Natural killer cell (primary cell): ENCODE results near the gene FHIT. TPM values are rescaled to one million over a fixed set of nuclear protein-coding genes. Genes with fewer than 3 reads are reported as not detected.

Source experiments
- ATAC-seq, 3 donors: fragments of 150-1000 bp in 2 of 3; fragments of 200-7000 bp in 1 of 3; cut with Tn5 transposase; 1 replicate in 1 of 3; 2 replicates in 2 of 3; pipeline ENCODE4 v1.10.0; 2021; ENCODE audit warnings: mild to moderate bottlenecking in 2 of 3, moderate library complexity in 2 of 3
- DNase-seq, 2 donors: peaks; one replicate each; pipeline versions ENCODE4 v3.0.0 to v3.0.0-alpha.2; 2013 to 2021; ENCODE audit warnings: mixed read lengths in 1 of 2
- H3K27ac ChIP-seq: one replicate; pipeline ENCODE4 v1.5.1; 2013; ENCODE audit warnings: mild to moderate bottlenecking, low read length
- H3K27me3 ChIP-seq: one replicate; pipeline ENCODE4 v1.6.1; 2013; ENCODE audit warnings: low read length; ENCODE audit not compliant: control insufficient read depth, insufficient read depth
- H3K36me3 ChIP-seq: one replicate; pipeline ENCODE4 v1.6.1; 2013; ENCODE audit warnings: low read length; ENCODE audit not compliant: control insufficient read depth, insufficient read depth
- H3K4me1 ChIP-seq: one replicate; pipeline ENCODE4 v1.6.1; 2013; ENCODE audit warnings: low read length; ENCODE audit not compliant: control insufficient read depth, insufficient read depth
- H3K4me3 ChIP-seq: one replicate; pipeline ENCODE4 v1.5.1; 2013; ENCODE audit warnings: low read length
- H3K9me3 ChIP-seq: one replicate; pipeline ENCODE4 v1.6.1; 2013; ENCODE audit warnings: low read length; ENCODE audit not compliant: control insufficient read depth, insufficient read depth
- H3K27ac Mint-ChIP-seq, 2 donors: one replicate each; pipeline ENCODE4 v1.8.0; 2022; ENCODE audit warnings: mild to moderate bottlenecking in 2 of 2, mixed read lengths in 2 of 2, moderate library complexity in 1 of 2
- H3K27me3 Mint-ChIP-seq, 2 donors: one replicate each; pipeline ENCODE4 v1.8.0; 2022; ENCODE audit warnings: low read depth in 2 of 2, mixed read lengths in 2 of 2
- H3K36me3 Mint-ChIP-seq: one replicate; pipeline ENCODE4 v1.8.0; 2022; ENCODE audit warnings: mixed read lengths
- H3K4me1 Mint-ChIP-seq, 2 donors: one replicate each; pipeline ENCODE4 v1.8.0; 2022; ENCODE audit warnings: mixed read lengths in 2 of 2
- H3K4me3 Mint-ChIP-seq: one replicate; pipeline ENCODE4 v1.8.0; 2022; ENCODE audit warnings: mild to moderate bottlenecking, moderate library complexity, mixed read lengths
- H3K9me3 Mint-ChIP-seq, 2 donors: one replicate each; pipeline ENCODE4 v1.8.0; 2022; ENCODE audit warnings: mixed read lengths in 2 of 2
- WGBS: methylation state at CpG from one replicate; pipeline ENCODE4 v1.1.7; 2013; ENCODE audit warnings: missing lambda C conversion rate; ENCODE audit not compliant: insufficient coverage; 5-methylcytosine and 5-hydroxymethylcytosine counted together
- intact Hi-C: fragments of 100-400 bp; cut with micrococcal nuclease; formaldehyde crosslinking; loops from one replicate; pipeline ENCODE4 v1.14.2; 2022
- total RNA-seq, 4 donors: library from RNA; stranded (reverse); fragments of 120-200 nt in 1 of 4; gene quantifications; one replicate each; pipeline versions ENCODE4 v1.2.3 to v1.2.4, GENCODE V29; 2013 to 2022
- TF ChIP-seq, protein P1 (sequence below): fragments of 200-600 bp; IDR thresholded peaks from one replicate; pipeline ENCODE4 v1.8.0; 2022; ENCODE audit warnings: antibody characterized with exemption

FHIT gene
- total RNA-seq, 3 donors from 2014 or later (not counting 1 experiment from before 2014, with no cell fraction given) = 2.7 to 6.1 (median 3.3) TPM

DNA sequence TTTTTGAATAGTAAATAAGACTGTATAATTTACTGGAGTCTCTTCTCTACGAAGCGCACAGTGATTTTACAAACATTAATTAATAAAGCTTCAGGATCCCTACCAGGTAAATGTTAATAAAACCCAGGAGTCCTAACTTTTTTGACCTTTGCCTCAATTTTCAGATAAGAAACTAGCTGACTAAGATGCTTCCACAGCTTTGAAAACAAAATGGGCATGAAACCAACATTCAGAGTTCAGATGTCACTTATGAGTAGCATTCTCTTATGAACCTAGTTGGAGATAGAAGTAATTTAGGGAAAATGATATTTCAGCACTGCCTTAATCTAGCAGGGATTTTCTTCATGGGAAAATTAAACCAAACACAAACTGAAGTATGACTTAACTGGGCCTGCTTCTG lies 13.0 kb upstream of the FHIT start:
- no peaks in the 10 kb centered on the region for H3K36me3 ChIP-seq
- Mint-ChIP-seq H3K4me3 (no peak overlapping the region), H3K9me3 (no peaks in the 10 kb centered on the region), H3K36me3 (no peaks in the 10 kb centered on the region), H3K27me3 (peaks cover 27 to 29% of the 10 kb centered on the region in 2 donors), H3K4me1 (no peaks in the 10 kb centered on the region), H3K27ac (no peak overlapping the region)
- no peaks in the 10 kb centered on the region for H3K27me3 ChIP-seq
- ATAC-seq = no peak
- TF ChIP-seq, protein P1, sequence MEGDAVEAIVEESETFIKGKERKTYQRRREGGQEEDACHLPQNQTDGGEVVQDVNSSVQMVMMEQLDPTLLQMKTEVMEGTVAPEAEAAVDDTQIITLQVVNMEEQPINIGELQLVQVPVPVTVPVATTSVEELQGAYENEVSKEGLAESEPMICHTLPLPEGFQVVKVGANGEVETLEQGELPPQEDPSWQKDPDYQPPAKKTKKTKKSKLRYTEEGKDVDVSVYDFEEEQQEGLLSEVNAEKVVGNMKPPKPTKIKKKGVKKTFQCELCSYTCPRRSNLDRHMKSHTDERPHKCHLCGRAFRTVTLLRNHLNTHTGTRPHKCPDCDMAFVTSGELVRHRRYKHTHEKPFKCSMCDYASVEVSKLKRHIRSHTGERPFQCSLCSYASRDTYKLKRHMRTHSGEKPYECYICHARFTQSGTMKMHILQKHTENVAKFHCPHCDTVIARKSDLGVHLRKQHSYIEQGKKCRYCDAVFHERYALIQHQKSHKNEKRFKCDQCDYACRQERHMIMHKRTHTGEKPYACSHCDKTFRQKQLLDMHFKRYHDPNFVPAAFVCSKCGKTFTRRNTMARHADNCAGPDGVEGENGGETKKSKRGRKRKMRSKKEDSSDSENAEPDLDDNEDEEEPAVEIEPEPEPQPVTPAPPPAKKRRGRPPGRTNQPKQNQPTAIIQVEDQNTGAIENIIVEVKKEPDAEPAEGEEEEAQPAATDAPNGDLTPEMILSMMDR = no peak
- intact Hi-C loops = no loop called here
- WGBS = 93% methylated on average over 2 of the region's 2 CpGs
- no peaks in the 10 kb centered on the region for H3K4me1 ChIP-seq
- no peak overlapping the region for H3K4me3 ChIP-seq
- DNase-seq = no peak
- no peak overlapping the region for H3K27ac ChIP-seq
- H3K9me3 ChIP-seq = no peaks in the 10 kb centered on the region

DNA sequence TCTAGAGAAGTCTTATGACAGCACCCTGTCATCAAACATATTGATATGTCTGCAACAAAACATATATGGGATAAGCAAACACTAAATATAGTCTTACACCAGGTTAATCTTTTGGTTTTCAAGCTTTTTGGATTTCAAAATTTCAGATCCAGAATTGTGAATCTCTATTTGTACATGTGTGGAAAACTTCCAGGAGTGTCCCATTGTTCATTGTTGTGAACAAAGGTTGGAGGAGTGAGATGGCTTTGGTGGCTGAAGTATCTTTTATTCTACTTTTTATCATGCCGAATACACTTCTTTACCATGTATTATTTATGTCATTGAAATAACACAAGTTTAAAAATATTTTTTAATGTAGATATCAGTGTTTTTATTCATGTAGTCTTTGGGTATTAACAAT lies 5.9 kb upstream of the FHIT start:
- Histone ChIP-seq H3K27ac (no peak overlapping the region), H3K9me3 (no peaks in the 10 kb centered on the region), H3K36me3 (no peaks in the 10 kb centered on the region), H3K27me3 (no peaks in the 10 kb centered on the region), H3K4me1 (no peaks in the 10 kb centered on the region), H3K4me3 (no peak overlapping the region)
- Mint-ChIP-seq H3K36me3 (no peaks in the 10 kb centered on the region), H3K4me1 (peaks cover 0 to 3% of the 10 kb centered on the region in 2 donors), H3K4me3 (no peak overlapping the region), H3K9me3 (no peaks in the 10 kb centered on the region), H3K27ac (no peak overlapping the region), H3K27me3 (peaks cover 23 to 36% of the 10 kb centered on the region in 2 donors)
- intact Hi-C loops = no loop called here
- ATAC-seq (no peak), DNase-seq (no peak)
- TF ChIP-seq, protein P1 = no peak
- WGBS = no CpG with 5 or more reads among the region's 1 CpG

DNA sequence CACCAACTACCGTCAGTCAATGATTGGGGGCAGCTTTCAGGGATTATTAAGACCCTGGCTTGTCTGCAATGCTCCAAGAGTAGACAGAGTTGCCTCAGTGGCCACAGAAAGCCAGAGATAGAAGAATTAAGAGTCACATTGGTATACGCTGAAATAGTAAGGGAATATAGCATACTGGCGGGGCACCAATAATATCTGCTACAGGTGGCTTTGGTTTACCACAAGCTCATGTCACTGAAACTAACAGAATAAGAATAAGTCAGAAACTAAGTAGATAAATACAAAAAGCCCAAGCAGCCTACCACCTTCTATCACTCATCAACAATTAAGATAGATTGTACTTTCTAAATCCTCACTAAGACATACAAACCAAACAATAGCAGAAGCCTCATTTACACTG lies 2.5 kb upstream of the FHIT start:
- H3K4me1 Mint-ChIP-seq = peaks cover 20 to 21% of the 10 kb centered on the region in 2 donors
- DNase-seq (no peak), ATAC-seq (no peak)
- H3K27me3 Mint-ChIP-seq = peaks cover 10 to 16% of the 10 kb centered on the region in 2 donors
- H3K36me3 Mint-ChIP-seq = no peaks in the 10 kb centered on the region
- intact Hi-C loops = no loop called here
- Histone ChIP-seq H3K27ac (no peak overlapping the region), H3K4me1 (peaks cover 16% of the 10 kb centered on the region), H3K4me3 (no peak overlapping the region), H3K27me3 (no peaks in the 10 kb centered on the region), H3K9me3 (no peaks in the 10 kb centered on the region), H3K36me3 (no peaks in the 10 kb centered on the region)
- TF ChIP-seq, protein P1 = no peak
- H3K27ac Mint-ChIP-seq = no peak overlapping the region
- H3K9me3 Mint-ChIP-seq = no peaks in the 10 kb centered on the region
- no peak overlapping the region for H3K4me3 Mint-ChIP-seq
- WGBS = 78% methylated on average over 3 of the region's 3 CpGs

DNA sequence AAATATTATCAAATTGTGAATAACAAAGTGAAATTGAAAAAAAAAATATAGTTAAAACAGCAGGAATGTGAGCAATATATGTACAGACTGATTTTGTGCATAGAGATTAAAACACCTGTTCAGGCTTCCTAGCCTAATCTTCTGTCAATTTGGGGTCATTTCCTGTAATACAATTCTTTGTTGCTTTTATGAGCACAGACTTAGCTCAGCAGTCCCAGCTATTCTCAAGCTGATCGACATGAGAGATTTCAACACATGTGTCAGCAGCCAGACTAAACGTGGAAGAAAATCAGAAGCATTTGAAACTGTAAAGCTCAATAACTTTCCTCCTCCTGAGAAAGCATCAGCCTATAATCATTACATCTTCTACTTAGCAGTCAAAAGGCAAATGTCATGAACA lies 1.6 kb upstream of the FHIT start:
- H3K4me3 ChIP-seq = no peak overlapping the region
- ATAC-seq = no peak
- no peak for DNase-seq
- peaks cover 16% of the 10 kb centered on the region for H3K4me1 ChIP-seq
- H3K4me3 Mint-ChIP-seq = peak overlapping the region; percentile 94
- H3K4me1 Mint-ChIP-seq = peaks cover 20 to 21% of the 10 kb centered on the region in 2 donors
- TF ChIP-seq, protein P1 = no peak
- H3K36me3 Mint-ChIP-seq = no peaks in the 10 kb centered on the region
- peaks cover 10 to 16% of the 10 kb centered on the region in 2 donors for H3K27me3 Mint-ChIP-seq
- H3K27ac Mint-ChIP-seq = no peak overlapping the region
- WGBS = 61% methylated on average over 2 of the region's 2 CpGs
- intact Hi-C loops = no loop called here
- H3K27me3 ChIP-seq = no peaks in the 10 kb centered on the region
- H3K36me3 ChIP-seq = no peaks in the 10 kb centered on the region
- no peaks in the 10 kb centered on the region for H3K9me3 Mint-ChIP-seq
- H3K27ac ChIP-seq = no peak overlapping the region
- no peaks in the 10 kb centered on the region for H3K9me3 ChIP-seq
